ENCODE data around the gene LARP4. TPM values are rescaled to one million over a fixed set of nuclear protein-coding genes. Genes with fewer than 3 reads are reported as not detected.

LARP4 gene
- total RNA-seq = 10 to 100 TPM; 29.7 to 32.9 TPM

GRCh38 chr12:50400638-50401499 lies at the start of gene LARP4:
Gene LARP4 (plus strand): TSS chr12:50400885. CDS start chr12:50401011, 126 bp downstream.
- Histone ChIP-seq H3K4me3 (peak within 1 kb of the TSS; percentile 68 to 71), H3K36me3 (no peaks in the 10 kb centered on the region), H3K4me1 (replicated peaks) (no peaks in the 10 kb centered on the region), H3K27ac (peak within 1 kb of the TSS; percentile 88 to 94), H3K27me3 (replicated peaks; ENCODE audit: insufficient read depth) (no peaks in the 10 kb centered on the region), H3K9me3 (no peaks in the 10 kb centered on the region)
- TF ChIP-seq POLR2A (IDR thresholded peaks at IDR 0.05) = peak; percentile 77
- peak; percentile 98 for TF ChIP-seq POLR2AphosphoS5 (IDR thresholded peaks at IDR 0.05)
- TF ChIP-seq, protein P1, sequence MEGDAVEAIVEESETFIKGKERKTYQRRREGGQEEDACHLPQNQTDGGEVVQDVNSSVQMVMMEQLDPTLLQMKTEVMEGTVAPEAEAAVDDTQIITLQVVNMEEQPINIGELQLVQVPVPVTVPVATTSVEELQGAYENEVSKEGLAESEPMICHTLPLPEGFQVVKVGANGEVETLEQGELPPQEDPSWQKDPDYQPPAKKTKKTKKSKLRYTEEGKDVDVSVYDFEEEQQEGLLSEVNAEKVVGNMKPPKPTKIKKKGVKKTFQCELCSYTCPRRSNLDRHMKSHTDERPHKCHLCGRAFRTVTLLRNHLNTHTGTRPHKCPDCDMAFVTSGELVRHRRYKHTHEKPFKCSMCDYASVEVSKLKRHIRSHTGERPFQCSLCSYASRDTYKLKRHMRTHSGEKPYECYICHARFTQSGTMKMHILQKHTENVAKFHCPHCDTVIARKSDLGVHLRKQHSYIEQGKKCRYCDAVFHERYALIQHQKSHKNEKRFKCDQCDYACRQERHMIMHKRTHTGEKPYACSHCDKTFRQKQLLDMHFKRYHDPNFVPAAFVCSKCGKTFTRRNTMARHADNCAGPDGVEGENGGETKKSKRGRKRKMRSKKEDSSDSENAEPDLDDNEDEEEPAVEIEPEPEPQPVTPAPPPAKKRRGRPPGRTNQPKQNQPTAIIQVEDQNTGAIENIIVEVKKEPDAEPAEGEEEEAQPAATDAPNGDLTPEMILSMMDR (IDR thresholded peaks at IDR 0.05) = no peak
- WGBS = under 1% methylated on average over 54 of the region's 54 CpGs
- peak; percentile 91 for DNase-seq (ENCODE audit: low spot score)
- intact Hi-C loops (cut with DNase I) = loop anchor here (2.0 to 5.0 kb wide), 2 partner anchors 179 to 290 kb away; no protein-coding TSS in a partner anchor

DNA sequence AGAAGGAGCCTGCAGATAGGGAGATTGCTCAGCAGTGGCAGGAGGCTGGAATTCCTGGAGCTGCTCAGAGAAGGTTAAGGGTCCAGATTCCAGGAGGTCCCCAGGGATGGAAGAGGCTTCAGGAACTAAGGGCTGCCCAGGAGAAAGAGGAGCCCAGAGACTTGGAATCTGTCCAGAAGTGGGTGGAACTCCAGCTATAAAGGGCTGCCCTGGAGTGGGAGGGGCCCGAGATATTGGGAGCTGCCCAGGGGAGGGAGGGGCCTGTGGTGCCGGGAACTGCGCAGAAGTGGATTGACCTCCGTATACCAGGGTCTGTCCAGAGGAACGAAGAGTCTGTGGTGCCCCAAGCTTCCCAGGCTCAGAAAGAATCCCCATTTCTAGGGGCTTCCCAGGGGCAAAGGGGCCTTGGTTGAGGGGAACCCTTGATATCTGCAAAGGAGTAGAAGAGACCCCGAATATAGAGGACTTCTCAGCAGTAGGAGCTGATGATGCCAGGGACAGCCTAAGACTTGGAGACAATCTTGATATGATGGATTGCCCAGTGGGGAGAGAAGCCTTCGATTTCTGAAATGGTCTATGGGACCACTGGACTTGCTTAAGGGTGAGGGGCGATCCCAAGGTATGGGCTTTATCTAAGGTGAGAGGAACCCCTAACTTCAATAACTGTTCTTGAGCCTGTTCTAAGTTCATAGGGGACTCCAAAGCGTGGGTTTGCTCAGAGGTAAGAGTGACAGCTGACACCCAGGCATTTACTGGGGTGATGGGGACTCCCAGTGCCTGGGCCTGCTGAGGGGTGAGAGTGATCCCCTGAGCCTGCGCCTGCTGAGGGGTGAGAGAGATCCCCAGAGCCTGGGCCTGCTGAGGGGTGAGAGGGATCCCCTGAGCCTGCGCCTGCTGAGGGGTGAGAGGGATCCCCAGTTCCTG lies 49.3 kb upstream of the LARP4 start:
- Histone ChIP-seq H3K36me3 (no peaks in the 10 kb centered on the region), H3K27ac (no peak overlapping the region)
- no peak for DNase-seq (ENCODE audit: low spot score)

GRCh38 chr12:50353404-50353803 lies 47.3 kb upstream of the LARP4 start:
- Histone ChIP-seq H3K4me1 (replicated peaks) (no peaks in the 10 kb centered on the region), H3K27ac (no peak overlapping the region), H3K27me3 (replicated peaks; ENCODE audit: insufficient read depth) (no peaks in the 10 kb centered on the region), H3K4me3 (no peak overlapping the region), H3K9me3 (no peaks in the 10 kb centered on the region), H3K36me3 (no peaks in the 10 kb centered on the region)
- no peak for DNase-seq (ENCODE audit: low spot score)
- intact Hi-C loops (cut with DNase I) = no loop called here
- 96% methylated on average over 3 of the region's 3 CpGs for WGBS
- TF ChIP-seq POLR2AphosphoS5 (IDR thresholded peaks at IDR 0.05) = no peak
- no peak for TF ChIP-seq POLR2A (IDR thresholded peaks at IDR 0.05)
- TF ChIP-seq, protein P1 (IDR thresholded peaks at IDR 0.05) = no peak

More for the DNA sequence above, 49.3 kb upstream of the LARP4 start:
- 91% methylated on average over 11 of the region's 11 CpGs for WGBS
- intact Hi-C loops (cut with DNase I) = no loop called here
- H3K4me3 ChIP-seq = no peak overlapping the region
- no peaks in the 10 kb centered on the region for H3K4me1 ChIP-seq (replicated peaks)
- H3K27me3 ChIP-seq (replicated peaks; ENCODE audit: insufficient read depth) = no peaks in the 10 kb centered on the region
- H3K9me3 ChIP-seq = no peaks in the 10 kb centered on the region
- TF ChIP-seq POLR2A (IDR thresholded peaks at IDR 0.05) = no peak
- no peak for TF ChIP-seq POLR2AphosphoS5 (IDR thresholded peaks at IDR 0.05)
- TF ChIP-seq, protein P1 (IDR thresholded peaks at IDR 0.05) = no peak

GRCh38 chr12:50353869-50354593 lies 46.7 kb upstream of the LARP4 start:
- no peak overlapping the region for H3K4me3 ChIP-seq
- TF ChIP-seq POLR2AphosphoS5 (IDR thresholded peaks at IDR 0.05) (no peak), POLR2A (IDR thresholded peaks at IDR 0.05) (no peak)
- TF ChIP-seq, protein P1 (IDR thresholded peaks at IDR 0.05) = no peak
- H3K27ac ChIP-seq = peak overlapping the region in 1 of 2 donors; percentile 10
- intact Hi-C loops (cut with DNase I) = no loop called here
- DNase-seq (ENCODE audit: low spot score) = no peak
- H3K4me1 ChIP-seq (replicated peaks) = no peaks in the 10 kb centered on the region
- H3K27me3 ChIP-seq (replicated peaks; ENCODE audit: insufficient read depth) = no peaks in the 10 kb centered on the region
- WGBS = 99% methylated on average over 3 of the region's 3 CpGs
- H3K36me3 ChIP-seq = no peaks in the 10 kb centered on the region
- H3K9me3 ChIP-seq = no peaks in the 10 kb centered on the region

Measured in prostate gland (tissue), 2 donors.